PC-3 (cell line): Measurements from ENCODE around the gene RPS6KB1.
"Not testable (repeated sequence)": the region's sequence is repeated elsewhere in the genome, so short reads cannot be mapped to it uniquely, and the experiment has no call there.

Source experiments
- CTCF ChIP-seq: fragments of 300-600 bp; sonication (generic); conservative IDR thresholded peaks from 2 replicates; pipeline ENCODE4 v1.5.1; 2017; ENCODE audit warnings: antibody characterized with exemption, low read depth, mild to moderate bottlenecking, low read length
- EZH2 ChIP-seq: fragments of 300-600 bp; sonication (generic); IDR thresholded peaks from one replicate; pipeline ENCODE4 v1.6.1; 2017; ENCODE audit warnings: antibody characterized with exemption, mild to moderate bottlenecking, low read length; ENCODE audit not compliant: unreplicated experiment
- EZH2phosphoT487 ChIP-seq: fragments of 300-600 bp; sonication (generic); IDR thresholded peaks from 2 replicates; pipeline ENCODE4 v1.6.1; 2018; ENCODE audit warnings: mild to moderate bottlenecking, antibody characterized with exemption, low read length, borderline replicate concordance

GRCh38 chr17:59852847-59853167 lies 40.1 kb upstream of the RPS6KB1 start:
- not testable (repeated sequence) for TF ChIP-seq EZH2, CTCF, EZH2phosphoT487
